T-helper 1 cell (primary cell): Measurements from ENCODE around the gene ANGPTL8.

Source experiments
- DNase-seq, 5 donors: peaks; one replicate each; pipeline ENCODE4 v3.0.0-alpha.2; 2012 to 2020
- total RNA-seq, 4 donors: gene quantifications; one replicate each; lab custom pipeline; 2026; lab: John Stamatoyannopoulos, UW

ANGPTL8 gene
- total RNA-seq, result 0 reads per million in 4 donors

- no peak for DNase-seq
Measured at GRCh38 chr19:11239377-11240000, at the start of gene ANGPTL8. TSS of gene ANGPTL8 (plus strand) at chr19:11239619. CDS start at chr19:11239638, 19 bp downstream.

GRCh38 chr19:11190501-11190900 is 48.9 kb upstream of the ANGPTL8 start:
- DNase-seq, result no peak

GRCh38 chr19:11191273-11191755 is 48.1 kb upstream of the ANGPTL8 start:
- DNase-seq, result no peak

- DNase-seq, result no peak
Measured at GRCh38 chr19:11191934-11192333, 47.5 kb upstream of the ANGPTL8 start.

GRCh38 chr19:11192957-11193939 is 46.2 kb upstream of the ANGPTL8 start:
- no peak for DNase-seq

GRCh38 chr19:11194173-11194572 is 45.2 kb upstream of the ANGPTL8 start:
- DNase-seq, result no peak

- DNase-seq, result no peak
Measured at GRCh38 chr19:11194656-11195558, 44.5 kb upstream of the ANGPTL8 start.

GRCh38 chr19:11195681-11196080 is 43.7 kb upstream of the ANGPTL8 start:
- no peak for DNase-seq

- no peak for DNase-seq
Measured at GRCh38 chr19:11196406-11197287, 42.8 kb upstream of the ANGPTL8 start.

- DNase-seq, result peak; percentile 42 to 66 (median 57)
Measured at GRCh38 chr19:11197291-11198174, 41.9 kb upstream of the ANGPTL8 start, which contains the start of gene KANK2. TSS of gene KANK2 (minus strand) at chr19:11197545. CDS start at chr19:11194511, 3,034 bp downstream.

GRCh38 chr19:11198175-11198534 is 41.3 kb upstream of the ANGPTL8 start:
- no peak for DNase-seq

- no peak for DNase-seq
Measured at GRCh38 chr19:11198769-11199424, 40.5 kb upstream of the ANGPTL8 start.

- no peak for DNase-seq
Measured at GRCh38 chr19:11199517-11199916, 39.9 kb upstream of the ANGPTL8 start.

GRCh38 chr19:11200015-11200574 is 39.3 kb upstream of the ANGPTL8 start:
- DNase-seq, result no peak

- DNase-seq, result no peak
Measured at GRCh38 chr19:11200931-11201330, 38.5 kb upstream of the ANGPTL8 start.

GRCh38 chr19:11201791-11202190 is 37.6 kb upstream of the ANGPTL8 start:
- no peak for DNase-seq

- no peak for DNase-seq
Measured at GRCh38 chr19:11202488-11203193, 36.8 kb upstream of the ANGPTL8 start.

GRCh38 chr19:11203194-11204075 is 36.0 kb upstream of the ANGPTL8 start:
- DNase-seq, result peak in 2 of 5 donors; percentile 13 to 21
